KMS-11 (cell line): ENCODE results near the gene CTU1.

ENCODE experiments used
- H2AFZ ChIP-seq: fragments of 200-600 bp; sonication (generic); 2 replicates; pipeline ENCODE4 v1.6.1; 2016; ENCODE audit warnings: antibody characterized with exemption, mixed run types, low read depth
- H3K27ac ChIP-seq: fragments of 200-600 bp; sonication (generic); 2 replicates; pipeline ENCODE4 v1.6.1; 2016; ENCODE audit warnings: mild to moderate bottlenecking, mixed run types
- H3K27me3 ChIP-seq: fragments of 200-600 bp; sonication (generic); 2 replicates; pipeline ENCODE4 v1.6.1; 2017; ENCODE audit warnings: mild to moderate bottlenecking, low read depth, mixed run types, moderate library complexity; ENCODE audit not compliant: insufficient read depth
- H3K36me3 ChIP-seq: fragments of 200-600 bp; sonication (generic); 2 replicates; pipeline ENCODE4 v1.6.1; 2017; ENCODE audit warnings: mild to moderate bottlenecking, mixed run types; ENCODE audit not compliant: insufficient read depth
- H3K4me1 ChIP-seq: fragments of 200-600 bp; sonication (generic); 2 replicates; pipeline ENCODE4 v1.6.1; 2016; ENCODE audit warnings: mild to moderate bottlenecking, low read depth, mixed run types; ENCODE audit not compliant: poor library complexity, severe bottlenecking
- H3K4me2 ChIP-seq: fragments of 200-600 bp; sonication (generic); 2 replicates; pipeline ENCODE4 v1.7.0; 2016; ENCODE audit warnings: mild to moderate bottlenecking, mixed run types
- H3K4me3 ChIP-seq: fragments of 200-600 bp; sonication (generic); IDR thresholded peaks from 2 replicates; pipeline ENCODE4 v1.6.1; 2017; ENCODE audit warnings: low read depth, low read length, mixed read lengths; ENCODE audit not compliant: insufficient read depth
- H3K79me2 ChIP-seq: fragments of 200-600 bp; sonication (generic); 2 replicates; pipeline ENCODE4 v1.6.1; 2016; ENCODE audit warnings: low read depth, mixed run types; ENCODE audit not compliant: insufficient read depth
- H3K9ac ChIP-seq: fragments of 200-600 bp; sonication (generic); 2 replicates; pipeline ENCODE4 v1.6.1; 2016; ENCODE audit warnings: mild to moderate bottlenecking, mixed run types
- H4K20me1 ChIP-seq: fragments of 200-600 bp; sonication (generic); 2 replicates; pipeline ENCODE4 v1.6.1; 2016; ENCODE audit warnings: mild to moderate bottlenecking, mixed run types; ENCODE audit not compliant: insufficient read depth
- CTCF ChIP-seq: fragments of 200-600 bp; sonication (generic); conservative IDR thresholded peaks from 2 replicates; pipeline ENCODE4 v1.6.1; 2017; ENCODE audit warnings: low read depth, mild to moderate bottlenecking, antibody characterized with exemption, low read length, moderate library complexity, mixed read lengths

CTU1 gene

DNA sequence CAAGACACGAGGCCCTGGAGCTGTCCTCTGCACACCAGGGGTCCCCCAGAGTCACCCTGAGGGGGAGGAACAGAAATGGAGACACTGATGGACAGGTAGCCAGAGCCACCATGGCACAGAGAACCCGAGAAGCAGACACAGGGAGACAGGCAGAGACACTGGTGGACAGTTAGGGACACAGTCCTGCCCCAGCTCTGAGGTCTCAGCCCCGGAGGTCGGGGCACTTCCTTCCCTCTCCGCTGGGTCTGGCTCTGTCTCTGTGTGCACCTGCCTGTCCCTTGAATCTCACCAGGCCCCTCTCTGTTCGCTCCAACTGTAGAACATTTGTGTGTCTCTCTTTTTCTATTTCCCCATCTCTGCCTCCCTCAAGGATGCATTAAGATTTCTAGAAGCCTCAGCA is 30.1 kb downstream of the CTU1 start:
- Histone ChIP-seq H3K9ac (no peak overlapping the region), H4K20me1 (no peaks in the 10 kb centered on the region), H3K79me2 (no peaks in the 10 kb centered on the region), H3K27me3 (peaks cover 20% of the 10 kb centered on the region; the same call in 1 of the 2 replicates), H3K4me2 (no peak overlapping the region), H3K4me3 (no peak overlapping the region), H2AFZ (no peak overlapping the region), H3K4me1 (no peaks in the 10 kb centered on the region), H3K36me3 (no peaks in the 10 kb centered on the region), H3K27ac (no peak overlapping the region)
- TF ChIP-seq CTCF = no peak

GRCh38 chr19:51076631-51077213 is 31.5 kb downstream of the CTU1 start:
- Histone ChIP-seq H3K36me3 (no peaks in the 10 kb centered on the region), H3K9ac (no peak overlapping the region), H2AFZ (no peak overlapping the region), H3K4me2 (no peak overlapping the region), H3K4me3 (no peak overlapping the region), H3K79me2 (no peaks in the 10 kb centered on the region), H3K27ac (no peak overlapping the region), H3K4me1 (no peaks in the 10 kb centered on the region), H4K20me1 (no peaks in the 10 kb centered on the region), H3K27me3 (peaks cover 18% of the 10 kb centered on the region; the same call in 1 of the 2 replicates)
- TF ChIP-seq CTCF = no peak

DNA sequence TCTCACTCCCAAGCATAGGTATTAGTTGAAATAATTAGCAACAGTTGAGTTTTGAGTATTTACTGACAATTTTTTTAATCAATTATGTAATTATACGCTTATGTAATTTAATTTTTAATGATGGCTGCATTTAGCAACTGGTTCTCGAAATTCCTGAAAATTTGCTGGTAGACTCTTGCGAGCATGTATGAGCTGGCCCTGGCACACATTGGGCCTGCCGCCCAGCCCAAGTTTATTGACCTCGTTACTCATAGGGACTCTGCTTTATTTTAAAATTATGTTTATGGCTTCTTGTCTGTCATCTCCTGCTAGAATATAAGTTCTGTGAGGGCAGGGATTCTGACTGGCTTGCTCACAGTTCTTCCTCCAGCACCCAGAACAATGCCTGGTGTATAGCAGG is 32.2 kb downstream of the CTU1 start:
- Histone ChIP-seq H3K79me2 (no peaks in the 10 kb centered on the region), H4K20me1 (no peaks in the 10 kb centered on the region), H3K4me1 (no peaks in the 10 kb centered on the region), H2AFZ (no peak overlapping the region), H3K27me3 (peaks cover 10% of the 10 kb centered on the region; the same call in 1 of the 2 replicates), H3K36me3 (no peaks in the 10 kb centered on the region), H3K9ac (no peak overlapping the region), H3K4me3 (no peak overlapping the region), H3K4me2 (no peak overlapping the region), H3K27ac (no peak overlapping the region)
- no peak for TF ChIP-seq CTCF

DNA sequence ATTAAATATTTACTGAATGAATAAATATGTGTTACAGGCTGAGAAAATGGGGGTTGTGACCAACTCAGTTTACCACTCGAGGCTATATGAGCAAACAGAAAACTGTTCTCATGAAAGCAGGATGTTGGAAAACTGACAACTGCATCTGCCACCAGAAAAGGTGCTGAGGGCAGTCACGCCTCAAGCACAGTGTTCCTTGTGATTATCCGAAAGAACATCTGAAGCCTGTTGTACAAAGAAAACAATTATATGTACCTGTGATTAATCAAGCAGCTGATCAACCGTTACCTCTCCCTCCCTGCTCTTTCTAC is 37.2 kb downstream of the CTU1 start:
- no peaks in the 10 kb centered on the region for H3K79me2 ChIP-seq
- H2AFZ ChIP-seq = no peak overlapping the region
- no peaks in the 10 kb centered on the region for H4K20me1 ChIP-seq
- H3K27me3 ChIP-seq = no peaks in the 10 kb centered on the region; the same call in 1 of the 2 replicates
- no peak overlapping the region for H3K4me3 ChIP-seq
- H3K4me2 ChIP-seq = no peak overlapping the region
- H3K9ac ChIP-seq = no peak overlapping the region
- no peaks in the 10 kb centered on the region for H3K4me1 ChIP-seq
- no peak for TF ChIP-seq CTCF
- H3K36me3 ChIP-seq = no peaks in the 10 kb centered on the region
- no peak overlapping the region for H3K27ac ChIP-seq
